Pancreas (tissue), 10 donors: ENCODE results near the gene KLK13. TPM values are rescaled to one million over a fixed set of nuclear protein-coding genes. Genes with fewer than 3 reads are reported as not detected.

ENCODE experiments used
- ATAC-seq, 4 donors: fragments of 200-7000 bp; cut with Tn5 transposase; one replicate each; pipeline versions ENCODE4 v1.8.0 to v1.9.1; 2020; ENCODE audit warnings: mild to moderate bottlenecking in 4 of 4, moderate library complexity in 4 of 4
- DNase-seq, 6 donors: peaks; one replicate each; pipeline ENCODE4 v3.0.0-alpha.2; 2020
- FAIRE-seq: peaks from 2 replicates; lab custom pipeline; 2012; peaks lifted over from hg19 to GRCh38; lab: Jason Lieb, UNC
- H3K27ac ChIP-seq, 4 donors: fragments of 200-600 bp; sonication (generic); 1 replicate in 3 of 4; 2 replicates in 1 of 4; pipeline versions ENCODE4 v1.5.0 to v1.8.0; 2020
- H3K27me3 ChIP-seq, 4 donors: fragments of 200-600 bp; one replicate each; pipeline ENCODE4 v1.8.0; 2021
- H3K36me3 ChIP-seq, 3 donors: fragments of 200-600 bp; sonication (generic) in 1 of 3; one replicate each; pipeline versions ENCODE4 v1.5.0 to v1.8.0; 2020 to 2021
- H3K4me1 ChIP-seq, 3 donors: fragments of 200-600 bp; one replicate each; pipeline ENCODE4 v1.8.0; 2021
- H3K4me3 ChIP-seq, 4 donors: fragments of 200-600 bp; sonication (generic) in 2 of 4; one replicate each; pipeline versions ENCODE4 v1.5.0 to v1.8.0; 2020 to 2021
- H3K9me3 ChIP-seq, 4 donors: fragments of 200-600 bp; one replicate each; pipeline ENCODE4 v1.8.0; 2021
- WGBS, 2 donors: extraction: QIAGEN DNeasy Blood & Tissue Kit; methylation state at CpG; one replicate each; pipeline ENCODE4 v1.1.7; 2013; 5-methylcytosine and 5-hydroxymethylcytosine counted together
- intact Hi-C, 3 donors: fragments of 100-400 bp; cut with DNase I; formaldehyde crosslinking; loops; one replicate each; pipeline versions ENCODE4 v1.11.1 to v1.14.2; 2022
- polyA plus RNA-seq, 2 donors: library from polyadenylated mRNA; stranded (reverse); fragments of 200-250 nt; gene quantifications; one replicate each; pipeline ENCODE4 v1.2.3, GENCODE V29; 2013
- total RNA-seq, 6 donors: library from RNA; stranded (reverse); fragmentation: NEBNext Ultra II Directional in 4 of 6; extraction: Animal tissue kit (Norgen Biotek cat#: 25700) in 4 of 6; gene quantifications; one replicate each; pipeline versions ENCODE4 v1.2.1 to v1.2.4, GENCODE V29; 2021 to 2023
- TF ChIP-seq, protein P1 (sequence below), 4 donors: fragments of 200-600 bp; sonication (generic) in 3 of 4; IDR thresholded peaks; one replicate each; pipeline versions ENCODE4 v1.5.0 to v1.8.0; 2021; ENCODE audit warnings: antibody characterized with exemption in 4 of 4
- donor health status: healthy with polysubstance abuse.
- donor health status: DM: no; HTN: no; CAD: no; lungs with moderate emphysema.
- donor health status: DM: no; HTN: no; CAD: no.
- donor health status: control.
- donor health status: control.
- donor health status: Bipolar disorder and iron deficiency.
- donor health status: DM: yes; HTN: yes; CAD: no.
- donor health status: DM: no; HTN: no; CAD: no.
- donor health status: DM: no; HTN: no; CAD: no.
- donor health status: DM: yes; HTN: yes; CAD: no.

Gene KLK13
- total and polyA plus RNA-seq, 8 donors, result 0.59 to 6.4 (median 2.7) TPM; not detected in 1

GRCh38 chr19:51043497-51043896 lies 21.4 kb downstream of the KLK13 start:
- no peak overlapping the region for H3K4me3 ChIP-seq
- TF ChIP-seq, protein P1, sequence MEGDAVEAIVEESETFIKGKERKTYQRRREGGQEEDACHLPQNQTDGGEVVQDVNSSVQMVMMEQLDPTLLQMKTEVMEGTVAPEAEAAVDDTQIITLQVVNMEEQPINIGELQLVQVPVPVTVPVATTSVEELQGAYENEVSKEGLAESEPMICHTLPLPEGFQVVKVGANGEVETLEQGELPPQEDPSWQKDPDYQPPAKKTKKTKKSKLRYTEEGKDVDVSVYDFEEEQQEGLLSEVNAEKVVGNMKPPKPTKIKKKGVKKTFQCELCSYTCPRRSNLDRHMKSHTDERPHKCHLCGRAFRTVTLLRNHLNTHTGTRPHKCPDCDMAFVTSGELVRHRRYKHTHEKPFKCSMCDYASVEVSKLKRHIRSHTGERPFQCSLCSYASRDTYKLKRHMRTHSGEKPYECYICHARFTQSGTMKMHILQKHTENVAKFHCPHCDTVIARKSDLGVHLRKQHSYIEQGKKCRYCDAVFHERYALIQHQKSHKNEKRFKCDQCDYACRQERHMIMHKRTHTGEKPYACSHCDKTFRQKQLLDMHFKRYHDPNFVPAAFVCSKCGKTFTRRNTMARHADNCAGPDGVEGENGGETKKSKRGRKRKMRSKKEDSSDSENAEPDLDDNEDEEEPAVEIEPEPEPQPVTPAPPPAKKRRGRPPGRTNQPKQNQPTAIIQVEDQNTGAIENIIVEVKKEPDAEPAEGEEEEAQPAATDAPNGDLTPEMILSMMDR (IDR thresholded peaks at IDR 0.05), result no peak
- H3K36me3 ChIP-seq, result no peaks in the 10 kb centered on the region
- DNase-seq (no peak), ATAC-seq (no peak), FAIRE-seq (no peak)
- H3K9me3 ChIP-seq, result no peaks in the 10 kb centered on the region
- WGBS, 2 donors, result 77 to 79% methylated on average over 9 of the region's 9 CpGs
- H3K4me1 ChIP-seq, result peaks cover 0 to 5% (median 4%) of the 10 kb centered on the region in 3 donors
- intact Hi-C loops, result no loop called here
- H3K27ac ChIP-seq, result no peak overlapping the region
- no peaks in the 10 kb centered on the region for H3K27me3 ChIP-seq

GRCh38 chr19:51040151-51040550 lies 24.7 kb downstream of the KLK13 start:
- H3K36me3 ChIP-seq, result no peaks in the 10 kb centered on the region
- H3K9me3 ChIP-seq, result no peaks in the 10 kb centered on the region
- TF ChIP-seq, protein P1 (IDR thresholded peaks at IDR 0.05), result no peak
- no peak overlapping the region for H3K27ac ChIP-seq
- H3K4me3 ChIP-seq, result no peak overlapping the region
- ATAC-seq (no peak), DNase-seq (no peak), FAIRE-seq (no peak)
- H3K27me3 ChIP-seq, result no peaks in the 10 kb centered on the region
- H3K4me1 ChIP-seq, result no peaks in the 10 kb centered on the region
- intact Hi-C loops, result no loop called here
- 94 to 95% methylated on average over 6 of the region's 6 CpGs for WGBS, 2 donors

DNA sequence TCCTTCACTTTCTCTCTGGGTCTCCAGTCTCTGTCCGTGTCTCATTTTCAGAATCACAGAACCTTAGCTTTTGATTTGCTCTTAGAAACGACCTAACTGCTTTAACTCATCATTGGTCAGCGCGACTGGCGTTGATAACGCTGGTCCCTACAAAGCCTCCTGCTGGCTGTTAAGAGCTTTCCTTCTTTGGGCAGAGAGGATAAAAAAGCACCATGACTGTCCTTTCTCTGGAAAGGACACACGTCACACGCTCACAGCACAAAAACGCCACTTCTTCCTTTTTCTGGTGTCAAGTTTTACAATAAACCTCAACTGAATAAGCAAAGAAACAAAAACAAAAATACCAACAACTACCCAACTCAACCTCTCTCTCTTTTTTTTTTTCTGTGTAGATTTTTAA lies 28.4 kb downstream of the KLK13 start:
- ATAC-seq (no peak), FAIRE-seq (no peak), DNase-seq (no peak)
- TF ChIP-seq, protein P1 (IDR thresholded peaks at IDR 0.05), result no peak
- no peaks in the 10 kb centered on the region for H3K4me1 ChIP-seq
- H3K9me3 ChIP-seq, result no peaks in the 10 kb centered on the region
- intact Hi-C loops, result no loop called here
- H3K4me3 ChIP-seq, result no peak overlapping the region
- no peaks in the 10 kb centered on the region for H3K27me3 ChIP-seq
- WGBS, 2 donors, result 58 to 73% methylated on average over 9 of the region's 9 CpGs
- H3K36me3 ChIP-seq, result no peaks in the 10 kb centered on the region
- no peak overlapping the region for H3K27ac ChIP-seq

GRCh38 chr19:51034704-51035103 lies 30.2 kb downstream of the KLK13 start, which contains the start of gene KLK12:
Gene KLK12, minus strand, starts transcription at chr19:51035002. Its CDS starts 381 bp downstream, at chr19:51034621.
- intact Hi-C loops, result no loop called here
- Histone ChIP-seq H3K36me3 (no peaks in the 10 kb centered on the region), H3K27ac (no peak within 1 kb of the TSS), H3K9me3 (no peaks in the 10 kb centered on the region), H3K27me3 (no peaks in the 10 kb centered on the region), H3K4me3 (no peak within 1 kb of the TSS), H3K4me1 (no peaks in the 10 kb centered on the region)
- ATAC-seq, result no peak
- TF ChIP-seq, protein P1 (IDR thresholded peaks at IDR 0.05), result no peak
- DNase-seq, result no peak
- WGBS, 2 donors, result 30 to 49% methylated on average over 11 of the region's 11 CpGs
- no peak for FAIRE-seq

DNA sequence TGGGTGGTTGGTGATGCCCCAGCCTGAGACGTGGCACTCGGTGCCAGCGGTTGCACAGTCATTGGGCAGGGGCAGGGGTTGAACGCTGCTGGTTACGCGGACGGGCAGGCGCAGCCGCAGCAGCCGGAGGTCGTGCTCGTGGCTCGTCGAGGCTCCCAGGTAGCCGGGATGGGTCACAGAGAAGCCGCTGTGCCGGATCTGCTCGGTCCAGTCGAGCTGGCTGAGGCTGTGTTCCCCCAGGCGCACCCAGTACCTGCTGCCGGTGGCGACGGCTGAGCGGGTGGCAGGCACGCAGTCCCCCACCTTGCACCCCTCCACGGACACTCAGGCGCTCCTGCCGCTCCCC lies 33.0 kb downstream of the KLK13 start:
- TF ChIP-seq, protein P1 (IDR thresholded peaks at IDR 0.05), result no peak
- intact Hi-C loops, result no loop called here
- Histone ChIP-seq H3K27me3 (no peaks in the 10 kb centered on the region), H3K4me3 (no peak overlapping the region), H3K4me1 (no peaks in the 10 kb centered on the region), H3K36me3 (no peaks in the 10 kb centered on the region), H3K27ac (no peak overlapping the region), H3K9me3 (no peaks in the 10 kb centered on the region)
- ATAC-seq, result no peak
- no peak for FAIRE-seq
- WGBS, 2 donors, result 89 to 90% methylated on average over 28 of the region's 28 CpGs
- no peak for DNase-seq
